ENCODE results near the gene PANK1.

PANK1 gene

GRCh38 chr10:89644967-89645741 lies at the start of gene PANK1:
Gene PANK1 (minus strand): TSS chr10:89645242. CDS start chr10:89644891, 351 bp downstream.
- peak within 1 kb of the TSS; percentile 70; the same call in 1 of the 2 replicates for H2AFZ ChIP-seq (ENCODE audit: low read length)
- peak within 1 kb of the TSS; percentile 75 for H3K4me2 ChIP-seq (ENCODE audit: low read length)
- peak within 1 kb of the TSS; percentile 69 for H3K9ac ChIP-seq (ENCODE audit: low read length)
- H3K79me2 ChIP-seq (ENCODE audit: insufficient read depth, low read length): peaks cover 23% of the 10 kb centered on the region
- H3K9me3 ChIP-seq (ENCODE audit: low read length): no peaks in the 10 kb centered on the region
- no peaks in the 10 kb centered on the region for H3F3A ChIP-seq (ENCODE audit: insufficient read depth, low read length)
- peak within 1 kb of the TSS; percentile 77 for H3K4me3 ChIP-seq (ENCODE audit: low read depth, low read length, poor library complexity, severe bottlenecking)
- TF ChIP-seq CTCF (IDR thresholded peaks at IDR 0.05; ENCODE audit: low read length) (no peak), EZH2 (IDR thresholded peaks at IDR 0.05; ENCODE audit: borderline replicate concordance, low read length) (no peak)
- H3K27me3 ChIP-seq (ENCODE audit: insufficient read depth, low read length): no peaks in the 10 kb centered on the region
- H3K36me3 ChIP-seq (ENCODE audit: insufficient read depth, low read length): no peaks in the 10 kb centered on the region
- H3K27ac ChIP-seq (ENCODE audit: low read depth, low read length, poor library complexity, severe bottlenecking): peak within 1 kb of the TSS; percentile 79
- no peaks in the 10 kb centered on the region for H3K9me2 ChIP-seq (ENCODE audit: low read depth, low read length)
- peaks cover 34% of the 10 kb centered on the region for H3K4me1 ChIP-seq (ENCODE audit: insufficient read depth, low read length, severe bottlenecking)
- no peaks in the 10 kb centered on the region for H4K20me1 ChIP-seq (ENCODE audit: insufficient read depth, low read length)

GRCh38 chr10:89693176-89693575 lies 48.1 kb upstream of the PANK1 start:
- TF ChIP-seq EZH2 (IDR thresholded peaks at IDR 0.05; ENCODE audit: borderline replicate concordance, low read length): no peak
- no peak for TF ChIP-seq CTCF (IDR thresholded peaks at IDR 0.05; ENCODE audit: low read length)
- Histone ChIP-seq H3K4me1 (ENCODE audit: insufficient read depth, low read length, severe bottlenecking) (no peaks in the 10 kb centered on the region), H4K20me1 (ENCODE audit: insufficient read depth, low read length) (no peaks in the 10 kb centered on the region), H3F3A (ENCODE audit: insufficient read depth, low read length) (no peaks in the 10 kb centered on the region), H3K4me2 (ENCODE audit: low read length) (no peak overlapping the region), H3K79me2 (ENCODE audit: insufficient read depth, low read length) (no peaks in the 10 kb centered on the region), H3K4me3 (ENCODE audit: low read depth, low read length, poor library complexity, severe bottlenecking) (no peak overlapping the region), H3K9ac (ENCODE audit: low read length) (no peak overlapping the region), H3K9me2 (ENCODE audit: low read depth, low read length) (no peaks in the 10 kb centered on the region), H3K36me3 (ENCODE audit: insufficient read depth, low read length) (no peaks in the 10 kb centered on the region), H3K27ac (ENCODE audit: low read depth, low read length, poor library complexity, severe bottlenecking) (no peak overlapping the region), H3K9me3 (ENCODE audit: low read length) (no peaks in the 10 kb centered on the region), H2AFZ (ENCODE audit: low read length) (no peak overlapping the region), H3K27me3 (ENCODE audit: insufficient read depth, low read length) (no peaks in the 10 kb centered on the region)

GRCh38 chr10:89692416-89692815 lies 47.4 kb upstream of the PANK1 start:
- H3K79me2 ChIP-seq (ENCODE audit: insufficient read depth, low read length): no peaks in the 10 kb centered on the region
- no peak overlapping the region for H3K4me2 ChIP-seq (ENCODE audit: low read length)
- H2AFZ ChIP-seq (ENCODE audit: low read length): no peak overlapping the region
- H3K4me1 ChIP-seq (ENCODE audit: insufficient read depth, low read length, severe bottlenecking): no peaks in the 10 kb centered on the region
- H3K27me3 ChIP-seq (ENCODE audit: insufficient read depth, low read length): no peaks in the 10 kb centered on the region
- no peaks in the 10 kb centered on the region for H3K9me3 ChIP-seq (ENCODE audit: low read length)
- H3F3A ChIP-seq (ENCODE audit: insufficient read depth, low read length): no peaks in the 10 kb centered on the region
- TF ChIP-seq EZH2 (IDR thresholded peaks at IDR 0.05; ENCODE audit: borderline replicate concordance, low read length) (no peak), CTCF (IDR thresholded peaks at IDR 0.05; ENCODE audit: low read length) (no peak)
- H3K9ac ChIP-seq (ENCODE audit: low read length): no peak overlapping the region
- H3K9me2 ChIP-seq (ENCODE audit: low read depth, low read length): no peaks in the 10 kb centered on the region
- no peak overlapping the region for H3K4me3 ChIP-seq (ENCODE audit: low read depth, low read length, poor library complexity, severe bottlenecking)
- no peaks in the 10 kb centered on the region for H4K20me1 ChIP-seq (ENCODE audit: insufficient read depth, low read length)
- H3K27ac ChIP-seq (ENCODE audit: low read depth, low read length, poor library complexity, severe bottlenecking): no peak overlapping the region
- no peaks in the 10 kb centered on the region for H3K36me3 ChIP-seq (ENCODE audit: insufficient read depth, low read length)

Data from OCI-LY1 (cell line).